ENCODE measurements around the gene S1PR3.
A peak's percentile ranks its signal among the peaks of the same experiment; 100 is the strongest.

Gene S1PR3

GRCh38 chr9:88993327-88993726 lies 2.1 kb downstream of the S1PR3 start:
- no peak for DNase-seq (ENCODE audit: low read depth in 2 of 2)

GRCh38 chr9:88993871-88994460 lies 2.7 kb downstream of the S1PR3 start:
- no peak for DNase-seq (ENCODE audit: low read depth in 2 of 2)

- DNase-seq (ENCODE audit: low read depth in 2 of 2) = no peak
Measured at GRCh38 chr9:88994469-88995199, 3.4 kb downstream of the S1PR3 start.

- DNase-seq (ENCODE audit: low read depth in 2 of 2) = no peak
Measured at GRCh38 chr9:88995200-88995577, 3.9 kb downstream of the S1PR3 start.

GRCh38 chr9:88995627-88996026 lies 4.4 kb downstream of the S1PR3 start:
- no peak for DNase-seq (ENCODE audit: low read depth in 2 of 2)

- DNase-seq (ENCODE audit: low read depth in 2 of 2) = no peak
Measured at GRCh38 chr9:88996046-88996920, 5.0 kb downstream of the S1PR3 start.

- DNase-seq (ENCODE audit: low read depth in 2 of 2) = no peak
Measured at GRCh38 chr9:88996921-88997235, 5.6 kb downstream of the S1PR3 start.

- no peak for DNase-seq (ENCODE audit: low read depth in 2 of 2)
Measured at GRCh38 chr9:88997646-88998045, 6.4 kb downstream of the S1PR3 start.

- DNase-seq (ENCODE audit: low read depth in 2 of 2) = no peak
Measured at GRCh38 chr9:88998503-88998902, 7.2 kb downstream of the S1PR3 start.

GRCh38 chr9:88998911-88999310 lies 7.6 kb downstream of the S1PR3 start:
- no peak for DNase-seq (ENCODE audit: low read depth in 2 of 2)

- no peak for DNase-seq (ENCODE audit: low read depth in 2 of 2)
Measured at GRCh38 chr9:89000371-89000781, 9.1 kb downstream of the S1PR3 start.

GRCh38 chr9:89000973-89001916 lies 10.0 kb downstream of the S1PR3 start:
- peak; percentile 42 to 63 for DNase-seq (ENCODE audit: low read depth in 2 of 2)

GRCh38 chr9:89001917-89002540 lies 10.8 kb downstream of the S1PR3 start:
- DNase-seq (ENCODE audit: low read depth in 2 of 2) = no peak

GRCh38 chr9:89002987-89003386 lies 11.7 kb downstream of the S1PR3 start:
- no peak for DNase-seq (ENCODE audit: low read depth in 2 of 2)

- no peak for DNase-seq (ENCODE audit: low read depth in 2 of 2)
Measured at GRCh38 chr9:89005323-89005722, 14.1 kb downstream of the S1PR3 start.

- no peak for DNase-seq (ENCODE audit: low read depth in 2 of 2)
Measured at GRCh38 chr9:89006267-89006666, 15.0 kb downstream of the S1PR3 start.

GRCh38 chr9:89006996-89007967 lies 16.0 kb downstream of the S1PR3 start:
- DNase-seq (ENCODE audit: low read depth in 2 of 2) = no peak

- DNase-seq (ENCODE audit: low read depth in 2 of 2) = no peak
Measured at GRCh38 chr9:89008055-89008743, 16.9 kb downstream of the S1PR3 start.

- no peak for DNase-seq (ENCODE audit: low read depth in 2 of 2)
Measured at GRCh38 chr9:89008744-89009545, 17.7 kb downstream of the S1PR3 start.

All from stimulated activated CD8-positive, alpha-beta memory T cell treated with anti-CD3 and anti-CD28 coated beads, Interleukin-15, amount 100 ng/mL, for 48 hours (primary cell).